Astrocyte (in vitro differentiated cells and primary cell): ENCODE data around the gene TNP2.

ENCODE experiments used
- EZH2 ChIP-seq: IDR thresholded peaks from 2 replicates; pipeline ENCODE4 v1.6.1; 2012; ENCODE audit warnings: mild to moderate bottlenecking, low read length, inconsistent platforms; ENCODE audit not compliant: insufficient read depth
- TF ChIP-seq, protein P1 (sequence below): IDR thresholded peaks from 2 replicates; pipeline ENCODE4 v1.5.1; 2011; ENCODE audit warnings: low read depth, mild to moderate bottlenecking, inconsistent platforms, low read length, moderate library complexity; ENCODE audit not compliant: insufficient read depth

GRCh38 chr16:11239644-11240632 is 29.2 kb downstream of the TNP2 start:
- TF ChIP-seq EZH2: no peak
- TF ChIP-seq, protein P1, sequence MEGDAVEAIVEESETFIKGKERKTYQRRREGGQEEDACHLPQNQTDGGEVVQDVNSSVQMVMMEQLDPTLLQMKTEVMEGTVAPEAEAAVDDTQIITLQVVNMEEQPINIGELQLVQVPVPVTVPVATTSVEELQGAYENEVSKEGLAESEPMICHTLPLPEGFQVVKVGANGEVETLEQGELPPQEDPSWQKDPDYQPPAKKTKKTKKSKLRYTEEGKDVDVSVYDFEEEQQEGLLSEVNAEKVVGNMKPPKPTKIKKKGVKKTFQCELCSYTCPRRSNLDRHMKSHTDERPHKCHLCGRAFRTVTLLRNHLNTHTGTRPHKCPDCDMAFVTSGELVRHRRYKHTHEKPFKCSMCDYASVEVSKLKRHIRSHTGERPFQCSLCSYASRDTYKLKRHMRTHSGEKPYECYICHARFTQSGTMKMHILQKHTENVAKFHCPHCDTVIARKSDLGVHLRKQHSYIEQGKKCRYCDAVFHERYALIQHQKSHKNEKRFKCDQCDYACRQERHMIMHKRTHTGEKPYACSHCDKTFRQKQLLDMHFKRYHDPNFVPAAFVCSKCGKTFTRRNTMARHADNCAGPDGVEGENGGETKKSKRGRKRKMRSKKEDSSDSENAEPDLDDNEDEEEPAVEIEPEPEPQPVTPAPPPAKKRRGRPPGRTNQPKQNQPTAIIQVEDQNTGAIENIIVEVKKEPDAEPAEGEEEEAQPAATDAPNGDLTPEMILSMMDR: no peak
